PC-9 (cell line): ENCODE measurements around the gene ZBTB11.
"Not testable (repeated sequence)": the region's sequence is repeated elsewhere in the genome, so short reads cannot be mapped to it uniquely, and the experiment has no call there.

Source experiments
- EZH2 ChIP-seq: fragments of 200-600 bp; sonication (generic); IDR thresholded peaks from 2 replicates; pipeline ENCODE4 v1.8.0; 2017; ENCODE audit warnings: antibody characterized with exemption, low read depth
- TF ChIP-seq, protein P1 (sequence below): fragments of 200-600 bp; sonication (generic); conservative IDR thresholded peaks from 2 replicates; pipeline ENCODE4 v1.6.1; 2017; ENCODE audit warnings: mixed run types, antibody characterized with exemption, mild to moderate bottlenecking, moderate library complexity

DNA sequence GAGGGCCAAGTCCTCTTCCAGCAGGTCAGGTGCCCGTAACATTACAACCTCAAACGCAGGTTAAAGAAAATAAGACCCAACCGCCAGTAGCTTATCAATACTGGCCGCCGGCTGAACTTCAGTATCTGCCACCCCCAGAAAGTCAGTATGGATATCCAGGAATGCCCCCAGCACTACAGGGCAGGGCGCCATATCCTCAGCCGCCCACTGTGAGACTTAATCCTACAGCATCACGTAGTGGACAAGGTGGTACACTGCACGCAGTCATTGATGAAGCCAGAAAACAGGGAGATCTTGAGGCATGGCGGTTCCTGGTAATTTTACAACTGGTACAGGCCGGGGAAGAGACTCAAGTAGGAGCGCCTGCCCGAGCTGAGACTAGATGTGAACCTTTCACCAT, 16.6 kb upstream of the ZBTB11 start:
- TF ChIP-seq, protein P1, sequence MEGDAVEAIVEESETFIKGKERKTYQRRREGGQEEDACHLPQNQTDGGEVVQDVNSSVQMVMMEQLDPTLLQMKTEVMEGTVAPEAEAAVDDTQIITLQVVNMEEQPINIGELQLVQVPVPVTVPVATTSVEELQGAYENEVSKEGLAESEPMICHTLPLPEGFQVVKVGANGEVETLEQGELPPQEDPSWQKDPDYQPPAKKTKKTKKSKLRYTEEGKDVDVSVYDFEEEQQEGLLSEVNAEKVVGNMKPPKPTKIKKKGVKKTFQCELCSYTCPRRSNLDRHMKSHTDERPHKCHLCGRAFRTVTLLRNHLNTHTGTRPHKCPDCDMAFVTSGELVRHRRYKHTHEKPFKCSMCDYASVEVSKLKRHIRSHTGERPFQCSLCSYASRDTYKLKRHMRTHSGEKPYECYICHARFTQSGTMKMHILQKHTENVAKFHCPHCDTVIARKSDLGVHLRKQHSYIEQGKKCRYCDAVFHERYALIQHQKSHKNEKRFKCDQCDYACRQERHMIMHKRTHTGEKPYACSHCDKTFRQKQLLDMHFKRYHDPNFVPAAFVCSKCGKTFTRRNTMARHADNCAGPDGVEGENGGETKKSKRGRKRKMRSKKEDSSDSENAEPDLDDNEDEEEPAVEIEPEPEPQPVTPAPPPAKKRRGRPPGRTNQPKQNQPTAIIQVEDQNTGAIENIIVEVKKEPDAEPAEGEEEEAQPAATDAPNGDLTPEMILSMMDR, result peak; percentile 71
- not testable (repeated sequence) for TF ChIP-seq EZH2
